ENCODE data around the gene MOB3B.

- TF ChIP-seq, protein P1, sequence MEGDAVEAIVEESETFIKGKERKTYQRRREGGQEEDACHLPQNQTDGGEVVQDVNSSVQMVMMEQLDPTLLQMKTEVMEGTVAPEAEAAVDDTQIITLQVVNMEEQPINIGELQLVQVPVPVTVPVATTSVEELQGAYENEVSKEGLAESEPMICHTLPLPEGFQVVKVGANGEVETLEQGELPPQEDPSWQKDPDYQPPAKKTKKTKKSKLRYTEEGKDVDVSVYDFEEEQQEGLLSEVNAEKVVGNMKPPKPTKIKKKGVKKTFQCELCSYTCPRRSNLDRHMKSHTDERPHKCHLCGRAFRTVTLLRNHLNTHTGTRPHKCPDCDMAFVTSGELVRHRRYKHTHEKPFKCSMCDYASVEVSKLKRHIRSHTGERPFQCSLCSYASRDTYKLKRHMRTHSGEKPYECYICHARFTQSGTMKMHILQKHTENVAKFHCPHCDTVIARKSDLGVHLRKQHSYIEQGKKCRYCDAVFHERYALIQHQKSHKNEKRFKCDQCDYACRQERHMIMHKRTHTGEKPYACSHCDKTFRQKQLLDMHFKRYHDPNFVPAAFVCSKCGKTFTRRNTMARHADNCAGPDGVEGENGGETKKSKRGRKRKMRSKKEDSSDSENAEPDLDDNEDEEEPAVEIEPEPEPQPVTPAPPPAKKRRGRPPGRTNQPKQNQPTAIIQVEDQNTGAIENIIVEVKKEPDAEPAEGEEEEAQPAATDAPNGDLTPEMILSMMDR (IDR thresholded peaks at IDR 0.05; ENCODE audit: low read length), result no peak
- TF ChIP-seq EZH2 (IDR thresholded peaks at IDR 0.05; ENCODE audit: borderline replicate concordance, low read length), result no peak
Measured at GRCh38 chr9:27369591-27369990, 160.0 kb downstream of the MOB3B start.
